Measurements from ENCODE around the gene SEMA4C.
"Not testable (repeated sequence)": the region's sequence is repeated elsewhere in the genome, so short reads cannot be mapped to it uniquely, and the experiment has no call there.

SEMA4C gene

GRCh38 chr2:96864343-96865091 is 5.4 kb downstream of the SEMA4C start:
- no peak for DNase-seq

- no peak for DNase-seq
These were observed 6.1 kb downstream of the SEMA4C start for GRCh38 chr2:96863575-96864342.

- not testable (repeated sequence) for DNase-seq
These were observed 6.8 kb downstream of the SEMA4C start for GRCh38 chr2:96863056-96863455.

- DNase-seq = no peak
These were observed 8.8 kb downstream of the SEMA4C start for GRCh38 chr2:96861074-96861473.

GRCh38 chr2:96860065-96861029 is 9.5 kb downstream of the SEMA4C start:
- no peak for DNase-seq

- no peak for DNase-seq
These were observed 10.2 kb downstream of the SEMA4C start for GRCh38 chr2:96859681-96860064.

GRCh38 chr2:96859099-96859649 is 10.7 kb downstream of the SEMA4C start:
- no peak for DNase-seq

GRCh38 chr2:96857667-96858372 is 12.1 kb downstream of the SEMA4C start, which contains the start of gene ANKRD39:
Gene ANKRD39, minus strand, starts transcription at chr2:96858016. Its CDS starts 29 bp downstream, at chr2:96857987.
- DNase-seq = peak; percentile 92

GRCh38 chr2:96856776-96857666 is 12.9 kb downstream of the SEMA4C start:
- DNase-seq = no peak

GRCh38 chr2:96853321-96853720 is 16.6 kb downstream of the SEMA4C start:
- DNase-seq = no peak

- no peak for DNase-seq
These were observed 17.2 kb downstream of the SEMA4C start for GRCh38 chr2:96852667-96853066.

- DNase-seq = no peak
These were observed 21.6 kb downstream of the SEMA4C start for GRCh38 chr2:96848264-96848663.

- no peak for DNase-seq
These were observed 22.3 kb downstream of the SEMA4C start for GRCh38 chr2:96847586-96847985.

- no peak for DNase-seq
These were observed 23.1 kb downstream of the SEMA4C start for GRCh38 chr2:96846825-96847224.

GRCh38 chr2:96844405-96844808 is 25.5 kb downstream of the SEMA4C start:
- DNase-seq = no peak

- DNase-seq = no peak
These were observed 26.2 kb downstream of the SEMA4C start, which contains the start of gene ANKRD23 for GRCh38 chr2:96843538-96844268. Gene ANKRD23, minus strand, starts transcription at chr2:96844021. Its CDS starts 29 bp downstream, at chr2:96843992.

GRCh38 chr2:96842600-96842999 is 27.3 kb downstream of the SEMA4C start:
- DNase-seq = no peak

GRCh38 chr2:96841701-96842495 is 28.0 kb downstream of the SEMA4C start:
- no peak for DNase-seq
